Activated gamma-delta T cell treated with anti-CD3 and anti-CD28 coated beads, Interleukin-2, amount 50 U/mL, for 16 hours (primary cell): ENCODE measurements around the gene GGT5.

Experiments used
- DNase-seq: peaks from one replicate; pipeline ENCODE4 v3.0.0-alpha.2; 2020; ENCODE audit warnings: low read depth

Gene GGT5

GRCh38 chr22:24181996-24182899 lies 62.6 kb downstream of the GGT5 start:
- no peak for DNase-seq

GRCh38 chr22:24181088-24181995 lies 63.5 kb downstream of the GGT5 start, which contains the start of gene SUSD2:
TSS of gene SUSD2 (plus strand) at chr22:24181487. CDS start at chr22:24181520, 33 bp downstream.
- no peak for DNase-seq

GRCh38 chr22:24180316-24181087 lies 64.4 kb downstream of the GGT5 start:
- no peak for DNase-seq

- no peak for DNase-seq
Observed at GRCh38 chr22:24179478-24180210, 65.2 kb downstream of the GGT5 start.

- no peak for DNase-seq
Observed at GRCh38 chr22:24178502-24179440, 66.1 kb downstream of the GGT5 start.

- no peak for DNase-seq
Observed at GRCh38 chr22:24178021-24178431, 66.9 kb downstream of the GGT5 start.

GRCh38 chr22:24177456-24177855 lies 67.4 kb downstream of the GGT5 start:
- no peak for DNase-seq

- no peak for DNase-seq
Observed at GRCh38 chr22:24177045-24177444, 67.8 kb downstream of the GGT5 start.

- no peak for DNase-seq
Observed at GRCh38 chr22:24176630-24177029, 68.3 kb downstream of the GGT5 start.

- no peak for DNase-seq
Observed at GRCh38 chr22:24176040-24176439, 68.8 kb downstream of the GGT5 start.

GRCh38 chr22:24175160-24175808 lies 69.6 kb downstream of the GGT5 start:
- DNase-seq, result peak; percentile 47

GRCh38 chr22:24171822-24172221 lies 73.1 kb downstream of the GGT5 start:
- no peak for DNase-seq

- no peak for DNase-seq
Observed at GRCh38 chr22:24170632-24171031, 74.2 kb downstream of the GGT5 start.

GRCh38 chr22:24170188-24170587 lies 74.7 kb downstream of the GGT5 start:
- DNase-seq, result no peak
